ENCODE data around the gene MRPL36.

MRPL36 gene

DNA sequence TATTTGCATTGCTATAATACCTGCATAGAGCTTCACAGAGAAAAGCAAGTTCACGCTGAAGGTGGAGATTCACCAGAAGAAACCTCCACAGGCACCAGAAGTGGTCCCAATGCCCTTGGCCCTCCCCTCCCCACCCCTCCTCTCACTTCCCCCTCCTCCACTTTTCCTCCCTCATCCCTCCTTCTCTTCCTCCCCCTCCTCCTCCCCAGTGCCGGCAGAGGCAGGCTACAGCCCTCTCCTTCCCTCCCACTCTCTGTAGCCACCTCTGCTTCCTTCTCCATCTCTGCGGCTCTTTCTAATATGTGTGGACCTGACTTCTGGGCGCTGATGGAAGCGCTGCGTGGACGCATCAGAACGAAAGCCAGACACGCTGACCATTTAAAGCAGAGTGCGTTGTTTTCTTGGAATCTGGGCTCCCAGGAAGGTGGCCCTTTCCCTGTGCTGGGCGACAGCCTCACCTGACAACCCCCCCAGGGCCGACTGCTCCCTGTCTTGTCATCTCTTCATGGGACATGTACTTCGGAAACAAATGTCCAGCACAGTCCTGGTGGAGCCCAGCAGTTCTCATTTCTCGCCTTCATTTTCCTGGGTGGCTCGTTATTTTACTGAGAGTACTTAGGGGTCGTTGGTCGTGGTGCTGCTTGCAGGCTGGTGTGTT lies 31.1 kb upstream of the MRPL36 start:
- H3K36me3 ChIP-seq (replicated peaks; ENCODE audit: low read depth, low read length) = no peaks in the 10 kb centered on the region
- no peak overlapping the region for H3K27ac ChIP-seq (ENCODE audit: low read length)
- H3K9ac ChIP-seq (ENCODE audit: low read length) = no peak overlapping the region
- no peaks in the 10 kb centered on the region for H3K27me3 ChIP-seq (ENCODE audit: low read depth, low read length)
- H3K79me2 ChIP-seq (ENCODE audit: low read length) = no peaks in the 10 kb centered on the region
- TF ChIP-seq EZH2phosphoT487 (IDR thresholded peaks at IDR 0.05; ENCODE audit: low read depth) = no peak
- TF ChIP-seq, protein P1, sequence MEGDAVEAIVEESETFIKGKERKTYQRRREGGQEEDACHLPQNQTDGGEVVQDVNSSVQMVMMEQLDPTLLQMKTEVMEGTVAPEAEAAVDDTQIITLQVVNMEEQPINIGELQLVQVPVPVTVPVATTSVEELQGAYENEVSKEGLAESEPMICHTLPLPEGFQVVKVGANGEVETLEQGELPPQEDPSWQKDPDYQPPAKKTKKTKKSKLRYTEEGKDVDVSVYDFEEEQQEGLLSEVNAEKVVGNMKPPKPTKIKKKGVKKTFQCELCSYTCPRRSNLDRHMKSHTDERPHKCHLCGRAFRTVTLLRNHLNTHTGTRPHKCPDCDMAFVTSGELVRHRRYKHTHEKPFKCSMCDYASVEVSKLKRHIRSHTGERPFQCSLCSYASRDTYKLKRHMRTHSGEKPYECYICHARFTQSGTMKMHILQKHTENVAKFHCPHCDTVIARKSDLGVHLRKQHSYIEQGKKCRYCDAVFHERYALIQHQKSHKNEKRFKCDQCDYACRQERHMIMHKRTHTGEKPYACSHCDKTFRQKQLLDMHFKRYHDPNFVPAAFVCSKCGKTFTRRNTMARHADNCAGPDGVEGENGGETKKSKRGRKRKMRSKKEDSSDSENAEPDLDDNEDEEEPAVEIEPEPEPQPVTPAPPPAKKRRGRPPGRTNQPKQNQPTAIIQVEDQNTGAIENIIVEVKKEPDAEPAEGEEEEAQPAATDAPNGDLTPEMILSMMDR (IDR thresholded peaks at IDR 0.05; ENCODE audit: low read depth, low read length) = no peak
- H3K9me3 ChIP-seq (ENCODE audit: insufficient read depth, low read length) = no peaks in the 10 kb centered on the region
- H3K4me1 ChIP-seq (ENCODE audit: low read length) = no peaks in the 10 kb centered on the region
- no peak overlapping the region for H3K4me3 ChIP-seq (ENCODE audit: low read length)
- no peak overlapping the region for H2AFZ ChIP-seq (ENCODE audit: low read depth, low read length)
- no peaks in the 10 kb centered on the region for H4K20me1 ChIP-seq (ENCODE audit: insufficient read depth, low read length)
- no peak overlapping the region for H3K4me2 ChIP-seq (ENCODE audit: low read length)

DNA sequence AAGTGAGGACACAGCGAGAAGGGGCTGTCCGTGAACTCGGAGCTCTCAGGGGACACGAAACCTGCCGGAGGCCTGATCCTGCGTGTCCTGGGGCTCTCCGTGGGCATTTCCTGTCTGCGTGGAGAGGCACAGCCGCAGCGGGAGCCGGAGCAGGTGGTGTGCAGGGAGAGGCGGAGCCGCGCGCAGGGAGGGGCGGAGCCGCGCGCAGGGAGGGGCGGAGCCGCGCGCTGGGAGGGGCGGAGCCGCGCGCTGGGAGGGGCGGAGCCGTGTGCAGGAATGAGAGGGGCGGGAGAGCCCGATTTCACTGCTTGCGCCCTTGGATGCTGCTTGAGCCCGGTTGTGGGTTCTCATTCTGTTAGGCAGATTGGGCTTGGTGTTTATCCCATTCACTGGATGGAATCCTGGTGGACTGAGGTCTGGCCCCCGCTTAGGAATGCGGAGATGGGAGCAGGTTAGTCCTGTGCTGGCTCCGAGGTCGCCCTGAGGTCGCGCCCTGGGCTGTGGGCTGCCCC lies 28.3 kb upstream of the MRPL36 start:
- no peaks in the 10 kb centered on the region for H4K20me1 ChIP-seq (ENCODE audit: insufficient read depth, low read length)
- H3K27me3 ChIP-seq (ENCODE audit: low read depth, low read length) = no peaks in the 10 kb centered on the region
- no peak overlapping the region for H3K4me3 ChIP-seq (ENCODE audit: low read length)
- H2AFZ ChIP-seq (ENCODE audit: low read depth, low read length) = no peak overlapping the region
- no peaks in the 10 kb centered on the region for H3K4me1 ChIP-seq (ENCODE audit: low read length)
- H3K9ac ChIP-seq (ENCODE audit: low read length) = no peak overlapping the region
- H3K36me3 ChIP-seq (replicated peaks; ENCODE audit: low read depth, low read length) = no peaks in the 10 kb centered on the region
- H3K79me2 ChIP-seq (ENCODE audit: low read length) = no peaks in the 10 kb centered on the region
- H3K27ac ChIP-seq (ENCODE audit: low read length) = no peak overlapping the region
- no peaks in the 10 kb centered on the region for H3K9me3 ChIP-seq (ENCODE audit: insufficient read depth, low read length)
- no peak overlapping the region for H3K4me2 ChIP-seq (ENCODE audit: low read length)
- TF ChIP-seq, protein P1 (IDR thresholded peaks at IDR 0.05; ENCODE audit: low read depth, low read length) = no peak
- TF ChIP-seq EZH2phosphoT487 (IDR thresholded peaks at IDR 0.05; ENCODE audit: low read depth) = no peak

DNA sequence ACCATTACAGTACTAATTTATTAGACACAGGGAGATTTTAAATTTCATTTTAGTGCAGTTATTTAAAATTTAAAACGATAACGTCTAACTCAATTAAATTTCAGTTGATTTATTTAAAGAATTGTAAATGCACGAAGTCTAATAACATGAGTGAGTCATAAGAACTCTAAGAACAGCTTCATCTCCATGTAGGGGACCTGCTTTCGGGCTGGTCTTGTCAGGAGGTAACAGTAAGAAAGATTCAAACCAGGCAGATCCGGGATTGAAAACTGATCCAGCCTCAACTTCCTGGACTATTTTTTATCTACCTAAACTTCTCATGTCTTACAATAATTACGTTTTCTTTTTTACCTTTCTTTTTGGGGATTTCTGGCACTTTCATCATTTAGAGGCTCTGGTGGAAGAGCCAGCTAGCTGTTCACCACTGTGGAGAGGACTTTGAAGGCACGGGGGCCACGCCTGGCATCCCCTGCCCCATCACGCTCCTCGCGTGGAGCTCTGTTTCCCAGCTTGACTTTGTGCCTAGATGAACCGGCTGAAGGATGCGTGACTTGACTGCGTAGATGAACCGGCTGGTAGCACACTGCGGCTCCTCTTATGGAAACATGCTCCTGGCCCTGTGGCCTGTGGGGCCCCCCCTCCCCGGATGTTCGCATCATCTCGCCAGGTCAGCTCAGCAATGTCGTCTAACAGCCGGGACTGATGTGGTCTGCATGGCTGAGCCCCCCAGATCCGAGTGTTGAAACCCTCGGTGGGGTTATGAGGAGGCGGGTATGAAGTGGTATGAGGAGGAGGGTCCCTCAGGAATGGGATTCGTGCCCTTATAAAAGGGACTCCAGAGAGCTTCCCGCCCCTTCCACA lies 27.6 kb upstream of the MRPL36 start:
- Histone ChIP-seq H3K27ac (ENCODE audit: low read length) (no peak overlapping the region), H2AFZ (ENCODE audit: low read depth, low read length) (no peak overlapping the region), H3K36me3 (replicated peaks; ENCODE audit: low read depth, low read length) (peaks cover 2% of the 10 kb centered on the region), H3K9me3 (ENCODE audit: insufficient read depth, low read length) (no peaks in the 10 kb centered on the region), H3K27me3 (ENCODE audit: low read depth, low read length) (no peaks in the 10 kb centered on the region), H3K4me1 (ENCODE audit: low read length) (no peaks in the 10 kb centered on the region), H3K9ac (ENCODE audit: low read length) (no peak overlapping the region), H3K79me2 (ENCODE audit: low read length) (no peaks in the 10 kb centered on the region), H3K4me3 (ENCODE audit: low read length) (no peak overlapping the region), H3K4me2 (ENCODE audit: low read length) (no peak overlapping the region), H4K20me1 (ENCODE audit: insufficient read depth, low read length) (no peaks in the 10 kb centered on the region)
- TF ChIP-seq, protein P1 (IDR thresholded peaks at IDR 0.05; ENCODE audit: low read depth, low read length) = no peak
- TF ChIP-seq EZH2phosphoT487 (IDR thresholded peaks at IDR 0.05; ENCODE audit: low read depth) = no peak

Data from OCI-LY3 (cell line).